ENCODE data around the gene OR2C3. TPM values are rescaled to one million over a fixed set of nuclear protein-coding genes. Genes with fewer than 3 reads are reported as not detected.
A peak's percentile ranks its signal among the peaks of the same experiment; 100 is the strongest.
"Not testable (repeated sequence)": the region's sequence is repeated elsewhere in the genome, so short reads cannot be mapped to it uniquely, and the experiment has no call there.

OR2C3 gene
- total RNA-seq, 1 donor from 2014 or later = not detected

DNA sequence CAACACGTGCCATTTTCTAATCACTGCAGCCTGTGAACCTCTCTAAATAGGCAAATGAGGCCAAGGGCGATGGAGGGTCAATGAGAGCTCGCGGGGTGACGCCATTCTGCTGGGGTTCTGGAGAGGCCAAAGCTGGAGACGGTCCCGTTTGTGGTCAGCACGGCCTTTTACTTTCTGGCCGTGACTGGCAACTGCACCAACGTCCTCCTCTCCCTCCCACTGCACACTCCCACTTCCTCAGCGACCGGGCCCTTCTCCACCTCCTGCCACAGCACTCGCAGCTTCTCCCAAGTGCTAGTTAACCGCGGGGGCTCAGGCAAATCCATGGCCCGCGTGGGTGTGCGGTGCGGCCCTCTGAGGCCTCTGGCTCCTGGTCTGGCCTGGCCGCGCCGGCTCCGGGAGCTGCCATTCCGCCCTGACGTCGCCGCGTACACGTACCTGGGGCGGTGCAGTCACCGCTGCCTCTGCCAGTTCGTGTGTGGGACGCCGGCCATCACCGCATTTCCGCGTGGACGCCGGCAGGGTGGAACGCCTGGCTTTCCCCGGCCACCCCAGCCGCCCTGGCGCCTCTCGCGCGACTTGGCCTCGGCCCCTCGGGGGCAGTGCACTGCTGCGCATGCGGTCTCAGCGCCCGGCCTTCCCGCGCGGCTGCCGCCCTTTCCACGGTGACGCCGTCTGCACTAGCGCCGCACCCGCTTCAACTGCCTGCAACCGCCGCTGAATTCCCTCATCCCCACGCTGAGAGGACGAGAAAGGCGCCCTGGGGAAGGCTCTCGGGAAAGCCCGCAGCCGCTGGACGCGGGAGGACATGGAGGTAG is 18.2 kb downstream of the OR2C3 start:
- DNase-seq = no peak

DNA sequence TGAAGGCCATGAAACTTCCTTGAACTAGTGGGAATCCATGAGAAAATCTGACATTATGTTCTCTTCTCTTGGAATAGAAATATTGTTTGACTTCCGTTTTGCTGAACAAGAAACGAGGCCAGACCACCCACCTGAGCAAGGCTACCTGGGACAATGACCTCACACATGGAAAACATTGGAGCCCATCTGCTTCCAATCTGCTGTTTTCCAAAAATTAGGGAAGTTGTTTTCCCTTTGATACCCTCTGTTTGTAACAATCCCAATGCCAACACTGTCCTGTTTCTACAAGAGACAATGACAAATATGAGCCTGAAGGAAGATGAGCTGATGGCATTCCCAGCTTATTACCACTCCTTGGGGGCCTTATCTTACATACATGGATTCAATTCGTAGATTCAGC is 29.4 kb downstream of the OR2C3 start:
- DNase-seq = no peak

DNA sequence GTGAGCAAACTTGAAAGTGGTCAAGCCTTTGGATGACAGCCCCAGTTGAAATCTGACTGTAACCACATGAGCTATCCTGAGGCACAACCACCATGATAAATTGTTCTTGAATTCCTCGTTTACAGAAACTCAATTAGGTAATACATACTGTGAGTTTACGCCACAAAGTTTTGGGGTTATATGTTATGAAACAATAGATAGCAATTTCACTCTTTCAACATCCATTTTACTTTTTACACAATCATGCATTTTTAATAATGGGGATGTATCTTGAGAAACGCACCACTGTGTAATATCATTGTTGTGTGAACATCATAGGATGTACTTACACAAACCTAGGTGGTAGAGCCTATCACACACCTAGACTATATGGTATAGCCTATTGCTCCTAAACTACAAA is 35.4 kb downstream of the OR2C3 start:
- DNase-seq = no peak

DNA sequence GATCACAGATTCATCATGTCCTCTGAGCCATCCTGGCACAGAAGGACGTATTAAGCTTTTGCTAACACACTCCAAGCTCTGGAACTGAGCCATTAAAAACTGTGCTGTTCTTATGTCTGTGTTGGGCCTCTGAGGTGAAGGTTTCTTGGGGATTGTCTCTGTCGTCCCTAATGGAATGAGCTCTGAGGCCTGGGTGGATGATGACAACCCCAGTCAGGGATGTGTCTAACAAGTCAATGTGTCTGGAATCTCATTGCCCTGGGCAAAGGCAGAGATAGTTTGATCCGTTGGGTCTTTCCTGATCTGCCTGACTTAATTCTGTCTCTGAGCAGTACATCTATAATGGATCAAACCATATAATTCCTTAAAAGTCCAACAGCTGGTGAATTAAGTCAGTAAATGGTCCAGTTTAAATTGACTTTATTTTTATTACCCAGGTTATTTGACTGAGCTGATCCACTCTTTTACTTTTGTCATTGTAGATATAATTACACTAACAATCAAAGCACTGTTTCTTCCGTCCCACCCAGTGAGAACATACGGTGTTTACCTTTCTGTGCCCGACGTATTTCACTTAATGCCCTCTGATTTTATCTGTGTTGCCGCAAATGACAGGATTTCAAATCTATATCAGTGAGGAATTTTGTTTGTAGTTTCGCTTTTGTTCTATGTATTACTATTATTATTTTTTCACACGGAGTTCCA is 39.5 kb downstream of the OR2C3 start:
- no peak for DNase-seq

DNA sequence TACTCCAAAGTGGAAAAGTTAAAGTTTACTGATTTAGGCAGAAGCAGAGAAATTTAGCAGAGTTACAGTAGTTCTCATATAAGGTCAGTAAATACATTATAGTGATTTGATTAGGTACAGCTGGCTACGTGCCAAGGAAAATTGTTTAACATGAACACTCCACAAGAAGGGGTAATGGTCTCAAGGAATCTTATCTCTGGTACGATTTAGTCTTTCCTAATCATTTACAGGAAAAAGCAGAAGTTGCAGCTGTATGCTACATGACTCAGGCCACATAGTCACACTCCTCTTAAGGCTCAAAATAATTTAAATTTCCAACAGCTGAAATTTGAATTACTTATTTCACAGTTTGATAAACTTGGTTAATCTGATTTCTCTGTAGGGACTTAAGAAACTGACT is 41.5 kb downstream of the OR2C3 start:
- no peak for DNase-seq

DNA sequence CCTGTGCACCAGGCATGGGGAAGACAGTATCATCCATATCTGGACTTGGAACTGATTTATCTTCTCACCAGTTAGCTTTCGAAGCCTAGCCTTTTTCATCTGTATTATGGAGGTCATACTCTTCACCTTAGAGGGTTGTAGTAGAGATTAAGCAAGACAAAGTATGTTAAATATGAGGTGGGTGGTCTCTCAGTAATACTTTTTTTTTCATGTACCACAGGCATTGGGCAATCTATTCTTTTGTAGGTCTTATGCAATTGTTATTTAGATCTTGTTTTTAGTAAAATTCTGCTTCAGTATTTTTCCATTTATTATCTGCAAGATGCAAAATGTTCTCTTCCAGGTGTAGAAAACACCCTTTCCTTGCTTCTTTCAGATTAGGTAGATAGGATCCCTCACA is 43.1 kb downstream of the OR2C3 start:
- DNase-seq = no peak

DNA sequence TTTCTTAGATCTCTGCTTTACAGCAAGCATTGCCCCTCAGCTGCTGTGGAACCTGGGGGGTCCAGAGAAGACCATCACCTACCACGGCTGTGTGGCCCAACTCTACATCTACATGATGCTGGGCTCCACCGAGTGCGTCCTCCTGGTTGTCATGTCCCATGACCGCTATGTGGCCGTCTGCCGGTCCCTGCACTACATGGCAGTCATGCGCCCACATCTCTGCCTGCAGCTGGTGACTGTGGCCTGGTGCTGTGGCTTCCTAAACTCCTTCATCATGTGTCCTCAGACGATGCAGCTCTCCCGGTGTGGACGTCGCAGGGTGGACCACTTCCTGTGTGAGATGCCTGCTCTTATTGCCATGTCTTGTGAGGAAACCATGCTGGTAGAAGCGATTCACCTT is 44.9 kb downstream of the OR2C3 start:
- DNase-seq = no peak

DNA sequence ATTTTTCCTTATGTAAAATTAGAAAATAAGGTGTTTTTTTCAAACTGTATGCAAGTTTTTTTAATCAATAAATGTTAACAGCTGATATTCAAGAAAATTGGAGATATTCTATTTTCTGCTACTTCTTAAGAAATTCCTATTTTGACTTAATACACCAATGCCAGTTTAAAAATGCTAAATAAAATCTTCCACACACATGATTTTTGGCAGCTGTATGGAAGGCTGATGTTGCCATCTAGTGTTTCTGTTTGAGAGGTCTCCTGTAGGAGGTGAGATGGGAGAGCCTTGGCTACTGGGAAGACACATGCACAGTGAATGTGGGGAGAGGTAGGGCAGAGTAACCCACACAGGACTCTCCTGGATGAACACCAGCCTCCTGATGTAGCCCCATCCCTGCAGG is 49.2 kb downstream of the OR2C3 start:
- DNase-seq = peak; percentile 6

DNA sequence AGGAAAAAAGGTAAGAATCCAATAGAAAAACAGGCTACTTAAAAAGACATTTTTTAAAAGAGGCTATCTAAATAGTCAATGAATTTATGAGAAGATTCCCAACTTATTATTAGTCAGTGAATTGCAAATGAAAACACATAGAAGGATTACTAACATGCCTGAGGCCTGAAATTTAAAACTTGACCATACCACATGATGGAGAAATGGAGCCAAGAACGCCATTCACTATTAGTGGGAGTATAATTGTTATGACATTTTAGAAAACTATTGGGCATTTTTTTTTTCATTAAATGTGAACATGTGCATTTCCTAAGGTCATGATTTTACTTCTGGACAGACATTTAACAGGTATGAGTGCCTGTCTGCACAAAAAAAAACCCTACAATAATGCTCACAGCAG is 53.5 kb downstream of the OR2C3 start:
- DNase-seq = no peak

DNA sequence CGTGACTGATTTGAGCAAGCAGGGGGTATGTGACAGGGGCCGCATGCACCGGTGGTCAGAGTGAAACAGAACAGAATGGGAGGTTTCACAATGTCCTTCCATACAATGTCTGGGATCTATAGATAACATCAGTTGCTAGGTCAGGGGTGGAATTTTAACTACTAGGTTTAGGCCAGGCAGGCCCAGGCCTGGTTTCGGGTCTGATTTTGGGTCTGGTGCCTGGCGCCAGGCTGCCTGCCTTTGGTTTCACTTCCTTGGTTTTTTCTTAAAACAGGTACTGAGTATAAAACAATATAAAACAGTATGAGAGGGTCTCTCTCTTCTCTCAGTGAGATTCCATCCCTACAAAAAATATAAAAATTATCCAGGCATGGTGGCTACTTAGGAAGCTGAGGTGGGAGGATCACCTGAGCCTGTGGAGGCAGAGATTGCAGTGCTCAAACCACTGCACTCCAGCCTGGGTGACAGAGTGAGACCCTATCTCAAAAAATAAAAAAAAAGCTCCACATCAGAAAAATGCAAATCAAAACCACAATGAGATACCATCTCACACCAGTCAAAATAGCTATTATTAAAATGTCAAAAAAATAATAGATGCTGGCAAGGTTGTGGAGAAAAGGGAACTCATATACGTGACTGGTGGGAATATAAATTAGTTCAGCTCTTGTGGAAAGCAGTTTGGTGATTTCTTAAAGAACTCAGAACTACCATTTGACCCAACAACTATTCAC is 59.7 kb downstream of the OR2C3 start:
- DNase-seq = not testable (repeated sequence)

DNA sequence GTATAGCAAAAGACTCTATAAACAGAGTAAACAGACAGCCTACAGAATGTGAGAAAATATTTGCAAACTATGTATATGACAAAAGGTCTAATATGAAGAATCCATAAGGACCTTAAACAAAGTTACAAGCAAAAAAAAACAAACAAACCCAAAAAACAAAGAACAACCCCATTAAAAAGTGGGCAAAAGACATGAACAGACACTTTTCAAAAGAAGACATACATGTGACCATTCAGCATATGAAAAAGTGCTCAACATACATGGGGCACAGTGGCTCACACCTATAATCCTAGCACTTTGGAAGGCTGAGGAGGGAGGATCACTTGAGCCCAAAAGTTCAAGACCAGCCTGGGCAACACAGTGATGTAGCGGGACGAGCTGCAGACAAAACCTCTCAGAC is 60.4 kb downstream of the OR2C3 start:
- DNase-seq = no peak

Other genes starting within 250 kb of the OR2C3 start
- 27.7 and 32.3 TPM in 2 replicates for gene ZNF496, start 204.6 kb downstream of the OR2C3 start, total RNA-seq
- not detected in 2 replicates for gene NLRP3, start 120.3 kb downstream of the OR2C3 start, total RNA-seq
- gene OR2B11, start 78.3 kb downstream of the OR2C3 start, total RNA-seq = under 0.01 TPM in 1 of 2 replicates, not detected in the other
- gene GCSAML, start 12.7 kb upstream of the OR2C3 start, total RNA-seq = not detected in 2 replicates
- not detected in 2 replicates for gene OR2G2, start 51.9 kb upstream of the OR2C3 start, total RNA-seq
- gene OR2G3, start 69.1 kb upstream of the OR2C3 start, total RNA-seq = not detected in 2 replicates
- not detected in 2 replicates for gene OR13G1, start 143.3 kb upstream of the OR2C3 start, total RNA-seq
- gene OR6F1, start 180.2 kb upstream of the OR2C3 start, total RNA-seq = not detected in 2 replicates
- not detected in 2 replicates for gene OR14K1, start 202.2 kb upstream of the OR2C3 start, total RNA-seq
- gene OR14A2, start 211.7 kb upstream of the OR2C3 start, total RNA-seq = not detected in 2 replicates
- not detected in 2 replicates for gene OR1C1, start 224.1 kb upstream of the OR2C3 start, total RNA-seq

All from dermis blood vessel endothelial cell (primary cell).